Stimulated activated CD4-positive, alpha-beta T cell treated with anti-CD3 and anti-CD28 coated beads, Interleukin-1b, Interleukin-23, amount 100 ng/mL, for 4 hours (primary cell): ENCODE results near the gene GPD1L.
"Not testable (repeated sequence)": the region's sequence is repeated elsewhere in the genome, so short reads cannot be mapped to it uniquely, and the experiment has no call there.

Experiments
- DNase-seq, 2 donors: peaks; one replicate each; pipeline ENCODE4 v3.0.0-alpha.2; 2020; ENCODE audit warnings: low read depth in 2 of 2

The GPD1L gene

GRCh38 chr3:32106132-32106928, at the start of gene GPD1L:
GPD1L (plus strand) TSS chr3:32106620; CDS start chr3:32106712, 92 bp downstream.
- peak; percentile 86 to 92 for DNase-seq

- not testable (repeated sequence) for DNase-seq
These were observed 48.0 kb upstream of the GPD1L start for GRCh38 chr3:32058465-32058864.

- DNase-seq: no peak
These were observed 43.4 kb upstream of the GPD1L start for GRCh38 chr3:32062950-32063582.

- DNase-seq: no peak
These were observed 39.7 kb upstream of the GPD1L start for GRCh38 chr3:32066686-32067085.

GRCh38 chr3:32074194-32074593, 32.2 kb upstream of the GPD1L start:
- DNase-seq: not testable (repeated sequence)

- DNase-seq: no peak
These were observed 29.9 kb upstream of the GPD1L start for GRCh38 chr3:32076566-32076965.

- no peak for DNase-seq
These were observed 28.9 kb upstream of the GPD1L start for GRCh38 chr3:32077260-32078084.

- no peak for DNase-seq
These were observed 28.3 kb upstream of the GPD1L start for GRCh38 chr3:32078085-32078634.

- DNase-seq: no peak
These were observed 27.6 kb upstream of the GPD1L start for GRCh38 chr3:32078864-32079263.

- DNase-seq: no peak
These were observed 23.7 kb upstream of the GPD1L start for GRCh38 chr3:32082721-32083120.

- no peak for DNase-seq
These were observed 22.6 kb upstream of the GPD1L start for GRCh38 chr3:32083702-32084270.

GRCh38 chr3:32084870-32085269, 21.6 kb upstream of the GPD1L start:
- DNase-seq: no peak

GRCh38 chr3:32086464-32086863, 20.0 kb upstream of the GPD1L start:
- no peak for DNase-seq

- DNase-seq: no peak
These were observed 16.9 kb upstream of the GPD1L start for GRCh38 chr3:32089476-32089875.

GRCh38 chr3:32093204-32093603, 13.2 kb upstream of the GPD1L start:
- no peak for DNase-seq

GRCh38 chr3:32095431-32095830, 11.0 kb upstream of the GPD1L start:
- DNase-seq: no peak

- DNase-seq: no peak
These were observed 8.7 kb upstream of the GPD1L start for GRCh38 chr3:32097768-32098167.

GRCh38 chr3:32098528-32098927, 7.9 kb upstream of the GPD1L start:
- DNase-seq: no peak

GRCh38 chr3:32100465-32100864, 6.0 kb upstream of the GPD1L start:
- no peak for DNase-seq

GRCh38 chr3:32102289-32102688, 4.1 kb upstream of the GPD1L start:
- DNase-seq: no peak

GRCh38 chr3:32104492-32104891, 1.9 kb upstream of the GPD1L start:
- DNase-seq: no peak
